A673 (cell line): ENCODE measurements around the gene CUTA. TPM values are rescaled to one million over a fixed set of nuclear protein-coding genes. Genes with fewer than 3 reads are reported as not detected.

Source experiments
- BruUV-seq: library from RNA; stranded (reverse); fragments of 400-500 nt; replicated peaks from 2 replicates; lab custom pipeline; 2021; lab: Mats Ljungman, UMichigan
- CTCF ChIA-PET: fragments of 300-600 bp; sonication (Branson Sonifier 250); formaldehyde crosslinking; loops from one replicate; lab custom pipeline; 2022; ENCODE audit warnings: antibody characterized with exemption; lab: Charles Lee
- POLR2A ChIA-PET: fragments of 300-600 bp; sonication (Branson Sonifier 250); formaldehyde crosslinking; loops from one replicate; lab custom pipeline; 2022; ENCODE audit warnings: antibody characterized with exemption; ENCODE audit not compliant: low non-redundant PET; lab: Charles Lee
- DNase-seq: peaks from one replicate; pipeline ENCODE4 v3.0.0-alpha.2; 2015; ENCODE audit warnings: low spot score
- H3K27ac ChIP-seq: fragments of 200-600 bp; sonication (generic); 2 replicates; pipeline ENCODE4 v1.5.1; 2016; ENCODE audit warnings: mixed run types, low read depth, mild to moderate bottlenecking, mixed read lengths, antibody characterized with exemption, low read length; ENCODE audit not compliant: poor library complexity, severe bottlenecking
- H3K27me3 ChIP-seq: fragments of 200-600 bp; sonication (generic); replicated peaks from 2 replicates; pipeline ENCODE4 v1.6.1; 2017; ENCODE audit warnings: mixed run types, low read depth, mild to moderate bottlenecking, mixed read lengths, antibody characterized with exemption, low read length; ENCODE audit not compliant: insufficient read depth, poor library complexity
- H3K36me3 ChIP-seq: fragments of 200-600 bp; sonication (generic); 2 replicates; pipeline ENCODE4 v1.6.1; 2016; ENCODE audit warnings: mixed run types, mild to moderate bottlenecking, mixed read lengths, antibody characterized with exemption, low read length; ENCODE audit not compliant: insufficient read depth, poor library complexity, severe bottlenecking
- H3K4me1 ChIP-seq: fragments of 200-600 bp; sonication (generic); 2 replicates; pipeline ENCODE4 v1.6.1; 2017; ENCODE audit warnings: mixed run types, mild to moderate bottlenecking, mixed read lengths, antibody characterized with exemption, low read length; ENCODE audit not compliant: insufficient read depth, poor library complexity, severe bottlenecking
- H3K4me3 ChIP-seq: fragments of 200-600 bp; sonication (generic); 2 replicates; pipeline ENCODE4 v1.5.1; 2016; ENCODE audit warnings: low read depth, mixed run types, mild to moderate bottlenecking, mixed read lengths, low read length; ENCODE audit not compliant: poor library complexity, severe bottlenecking
- H3K9me3 ChIP-seq: fragments of 200-600 bp; sonication (generic); 2 replicates; pipeline ENCODE4 v1.6.1; 2016; ENCODE audit warnings: mixed run types, low read depth, mild to moderate bottlenecking, mixed read lengths, antibody characterized with exemption, low read length; ENCODE audit not compliant: poor library complexity, severe bottlenecking
- CTCF ChIP-seq: fragments of 300-800, 200-600 bp; sonication (generic); conservative IDR thresholded peaks from 2 replicates; pipeline ENCODE4 v1.5.1; 2017; ENCODE audit warnings: low read depth, mild to moderate bottlenecking, antibody characterized with exemption, low read length, moderate library complexity, mixed read lengths
- EZH2 ChIP-seq: fragments of 200-600 bp; sonication (generic); IDR thresholded peaks from 2 replicates; pipeline ENCODE4 v1.6.1; 2017; ENCODE audit warnings: borderline replicate concordance, low read depth, mild to moderate bottlenecking, mixed read lengths, antibody characterized with exemption, low read length; ENCODE audit not compliant: poor library complexity, severe bottlenecking
- intact Hi-C: fragments of 100-400 bp; cut with micrococcal nuclease; formaldehyde crosslinking; loops from one replicate; pipeline ENCODE4 v1.10.0; 2022; ENCODE audit not compliant: unreplicated experiment
- total RNA-seq: library from RNA; stranded (reverse); gene quantifications from 2 replicates; pipeline ENCODE4 v1.2.3, GENCODE V29; 2021

CUTA gene
- total RNA-seq, 1 experiment from 2014 or later, result 221 TPM

GRCh38 chr6:33455051-33455450 lies 37.1 kb upstream of the CUTA start:
- TF ChIP-seq CTCF (no peak), EZH2 (no peak)
- no peak for DNase-seq
- BruUV-seq, result no TSS peak
- Histone ChIP-seq H3K4me3 (peak overlapping the region; percentile 72), H3K27me3 (no peaks in the 10 kb centered on the region), H3K4me1 (peaks cover 17% of the 10 kb centered on the region), H3K9me3 (no peaks in the 10 kb centered on the region), H3K27ac (peak overlapping the region; percentile 77), H3K36me3 (peaks cover 14% of the 10 kb centered on the region)
- intact Hi-C loops, result no loop called here
- ChIA-PET CTCF (interaction anchor here (1.1 to 1.2 kb wide), 2 partner anchors 23 to 24 kb away, joined by 3 read pairs; no protein-coding TSS in a partner anchor), POLR2A (no interaction called here)

- TSS peak; percentile 94 for BruUV-seq
- intact Hi-C loops, result no loop called here
- H3K27ac ChIP-seq, result peak within 1 kb of the TSS; percentile 77
- no peaks in the 10 kb centered on the region for H3K27me3 ChIP-seq
- H3K4me3 ChIP-seq, result peak within 1 kb of the TSS; percentile 72
- ChIA-PET CTCF (interaction anchor here (1.1 to 1.2 kb wide), 2 partner anchors 22 to 23 kb away, joined by 3 read pairs; no protein-coding TSS in a partner anchor), POLR2A (interaction anchor here (0.5 kb wide), 1 partner anchor 14 kb away, joined by 5 read pairs; no protein-coding TSS in a partner anchor)
- H3K4me1 ChIP-seq, result peaks cover 17% of the 10 kb centered on the region
- H3K36me3 ChIP-seq, result peaks cover 14% of the 10 kb centered on the region
- no peaks in the 10 kb centered on the region for H3K9me3 ChIP-seq
- TF ChIP-seq CTCF (no peak), EZH2 (no peak)
- DNase-seq, result peak; percentile 97
These were observed 36.4 kb upstream of the CUTA start, which contains the start of gene ZBTB9 for GRCh38 chr6:33454009-33454946. Gene ZBTB9, plus strand, starts transcription at chr6:33454576. Its CDS starts 525 bp downstream, at chr6:33455101.

- POLR2A ChIA-PET, result no interaction called here
- no peaks in the 10 kb centered on the region for H3K9me3 ChIP-seq
- H3K27me3 ChIP-seq, result no peaks in the 10 kb centered on the region
- no TSS peak for BruUV-seq
- CTCF ChIA-PET, result interaction anchor here (1.2 kb wide), 1 partner anchor 23 kb away, joined by 3 read pairs; no protein-coding TSS in a partner anchor
- DNase-seq, result no peak
- intact Hi-C loops, result no loop called here
- peak overlapping the region; percentile 53 for H3K27ac ChIP-seq
- H3K36me3 ChIP-seq, result peaks cover 20% of the 10 kb centered on the region
- peaks cover 17% of the 10 kb centered on the region for H3K4me1 ChIP-seq
- H3K4me3 ChIP-seq, result peak overlapping the region; percentile 72
- no peak for TF ChIP-seq EZH2
These were observed 35.6 kb upstream of the CUTA start for GRCh38 chr6:33453393-33454008.
